BJ (cell line): ENCODE results near the gene NPR3. TPM values are rescaled to one million over a fixed set of nuclear protein-coding genes. Genes with fewer than 3 reads are reported as not detected.
A peak's percentile ranks its signal among the peaks of the same experiment; 100 is the strongest.

Experiments used
- CTCF ChIA-PET: fragments of 350-600 bp; formaldehyde crosslinking; extraction: SDS; loops from one replicate; lab custom pipeline; 2021; ENCODE audit warnings: antibody characterized with exemption, inconsistent platforms; lab: Yijun Ruan, JAX
- POLR2A ChIA-PET: fragments of 300-600 bp; sonication (Branson Sonifier 250); formaldehyde crosslinking; extraction: SDS; loops from one replicate; lab custom pipeline; 2021; ENCODE audit warnings: antibody characterized with exemption; lab: Charles Lee
- DNase-seq: peaks from one replicate; pipeline ENCODE4 v3.0.0-alpha.2; 2011; ENCODE audit warnings: low read depth
- H3K27me3 ChIP-seq: 2 replicates; pipeline ENCODE4 v1.6.0; 2011; ENCODE audit warnings: low read length; ENCODE audit not compliant: control insufficient read depth, insufficient read depth
- H3K36me3 ChIP-seq: 2 replicates; pipeline ENCODE4 v1.5.1; 2011; ENCODE audit warnings: low read length; ENCODE audit not compliant: control insufficient read depth, insufficient read depth
- H3K4me3 ChIP-seq: 2 replicates; pipeline ENCODE4 v1.5.1; 2011; ENCODE audit warnings: low read depth, mild to moderate bottlenecking, control low read depth, low read length
- polyA plus RNA-seq: library from polyadenylated mRNA; depleted of rRNA; stranded (reverse); fragments of >200 nt; gene quantifications from 2 replicates; pipeline ENCODE4 v1.2.3, GENCODE V29; 2011
- TF ChIP-seq, protein P1 (sequence below): IDR thresholded peaks from 2 replicates; pipeline ENCODE4 v1.5.1; 2011; ENCODE audit warnings: low read depth, mild to moderate bottlenecking, control low read depth, inconsistent platforms, low read length, moderate library complexity; ENCODE audit not compliant: insufficient read depth

The NPR3 gene
- polyA plus RNA-seq, 1 experiment: 8.1 TPM

DNA sequence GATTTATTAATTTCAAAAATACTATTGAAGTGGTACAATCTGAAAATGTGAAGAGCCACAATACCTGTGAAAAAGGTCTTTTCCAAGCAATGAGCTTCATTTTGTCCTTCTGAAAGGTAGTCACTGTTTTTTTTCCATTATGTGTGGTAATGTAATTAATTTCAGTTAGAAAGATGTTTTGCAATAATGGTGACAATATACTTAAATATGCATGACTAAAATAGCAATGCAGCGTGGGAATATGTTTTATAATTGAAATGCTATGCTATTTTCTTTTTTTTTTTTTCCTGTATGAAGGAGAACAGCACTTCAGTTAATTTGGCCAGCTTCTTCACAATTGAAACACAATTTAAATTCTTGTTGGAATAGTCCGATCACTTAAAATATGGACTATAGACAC lies 41.9 kb downstream of the NPR3 start:
- Histone ChIP-seq H3K4me3 (no peak overlapping the region), H3K27me3 (no peaks in the 10 kb centered on the region), H3K36me3 (no peaks in the 10 kb centered on the region)
- ChIA-PET CTCF (interaction anchor here (0.5 to 1.2 kb wide), 4 partner anchors 16 to 164 kb away, joined by 3 to 5 read pairs (median 4); no protein-coding TSS in a partner anchor), POLR2A (no interaction called here)
- TF ChIP-seq, protein P1, sequence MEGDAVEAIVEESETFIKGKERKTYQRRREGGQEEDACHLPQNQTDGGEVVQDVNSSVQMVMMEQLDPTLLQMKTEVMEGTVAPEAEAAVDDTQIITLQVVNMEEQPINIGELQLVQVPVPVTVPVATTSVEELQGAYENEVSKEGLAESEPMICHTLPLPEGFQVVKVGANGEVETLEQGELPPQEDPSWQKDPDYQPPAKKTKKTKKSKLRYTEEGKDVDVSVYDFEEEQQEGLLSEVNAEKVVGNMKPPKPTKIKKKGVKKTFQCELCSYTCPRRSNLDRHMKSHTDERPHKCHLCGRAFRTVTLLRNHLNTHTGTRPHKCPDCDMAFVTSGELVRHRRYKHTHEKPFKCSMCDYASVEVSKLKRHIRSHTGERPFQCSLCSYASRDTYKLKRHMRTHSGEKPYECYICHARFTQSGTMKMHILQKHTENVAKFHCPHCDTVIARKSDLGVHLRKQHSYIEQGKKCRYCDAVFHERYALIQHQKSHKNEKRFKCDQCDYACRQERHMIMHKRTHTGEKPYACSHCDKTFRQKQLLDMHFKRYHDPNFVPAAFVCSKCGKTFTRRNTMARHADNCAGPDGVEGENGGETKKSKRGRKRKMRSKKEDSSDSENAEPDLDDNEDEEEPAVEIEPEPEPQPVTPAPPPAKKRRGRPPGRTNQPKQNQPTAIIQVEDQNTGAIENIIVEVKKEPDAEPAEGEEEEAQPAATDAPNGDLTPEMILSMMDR: no peak
- DNase-seq: peak; percentile 33

DNA sequence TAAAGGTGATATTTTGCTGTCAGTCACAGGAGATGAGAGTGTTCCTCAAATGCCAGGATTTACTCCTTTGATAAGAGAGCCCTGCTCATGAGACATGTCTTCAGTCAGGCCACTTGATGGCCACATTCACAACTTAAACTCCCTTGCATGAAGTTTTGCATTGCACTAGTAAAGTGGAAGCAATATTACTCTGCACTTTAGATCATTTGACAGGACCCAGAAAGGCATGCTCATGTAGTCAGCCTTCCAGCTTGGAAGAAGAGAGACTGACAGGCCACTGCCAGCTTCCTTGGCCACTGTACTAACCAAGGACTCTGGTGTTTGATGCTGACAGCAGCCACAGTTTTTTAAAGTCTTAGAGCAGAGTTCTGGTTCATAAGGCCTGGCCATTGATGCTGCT lies 42.6 kb downstream of the NPR3 start:
- no peak for DNase-seq
- ChIA-PET CTCF (interaction anchor here (0.7 to 1.1 kb wide), 2 partner anchors 16 to 98 kb away, joined by 3 to 4 read pairs; no protein-coding TSS in a partner anchor), POLR2A (no interaction called here)
- Histone ChIP-seq H3K36me3 (no peaks in the 10 kb centered on the region), H3K27me3 (no peaks in the 10 kb centered on the region), H3K4me3 (no peak overlapping the region)
- TF ChIP-seq, protein P1: no peak

DNA sequence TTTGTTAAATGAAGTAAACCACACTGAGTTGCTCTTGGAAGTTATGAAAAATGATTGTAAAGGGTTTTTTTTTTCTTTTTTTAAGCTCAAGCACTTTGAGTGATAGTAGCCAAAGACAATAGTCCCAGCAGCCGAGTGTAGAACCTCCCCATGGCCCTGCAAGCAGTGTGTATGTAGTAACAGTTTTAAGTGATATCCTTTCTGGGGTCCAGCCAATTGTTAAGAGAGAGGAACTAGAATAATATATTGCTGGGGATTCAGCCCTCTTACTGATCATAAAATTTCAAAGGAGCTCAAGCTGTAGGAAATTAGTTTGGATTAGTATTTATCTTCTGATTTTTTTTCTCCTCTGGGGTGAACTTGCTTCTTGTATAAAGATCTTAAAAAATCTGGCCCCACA lies 43.2 kb downstream of the NPR3 start:
- TF ChIP-seq, protein P1: no peak
- CTCF ChIA-PET: interaction anchor here (0.7 to 1.1 kb wide), 2 partner anchors 17 to 98 kb away, joined by 3 to 4 read pairs; no protein-coding TSS in a partner anchor

DNA sequence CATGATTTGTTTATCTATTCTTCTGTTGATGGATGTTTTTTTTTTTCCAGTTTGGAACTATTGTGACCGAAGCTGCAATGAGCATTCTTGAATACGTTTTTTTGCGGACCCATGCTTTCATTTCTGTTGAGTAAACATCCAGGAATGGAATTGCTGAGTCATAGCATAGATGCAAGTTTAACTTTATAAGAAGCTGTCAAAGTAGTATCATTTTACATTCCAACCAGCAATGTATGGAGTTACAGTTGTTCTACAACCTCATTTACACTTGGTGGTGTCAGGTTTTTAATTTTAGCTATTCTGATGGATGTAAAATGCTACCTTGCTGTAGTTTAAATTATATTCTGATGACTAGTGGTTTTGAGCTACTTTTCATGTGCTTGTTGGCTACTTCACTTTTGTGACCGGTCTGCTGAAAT lies 49.0 kb downstream of the NPR3 start:
- CTCF ChIA-PET: interaction anchor here (1.2 kb wide), 1 partner anchor 35 kb away, joined by 3 read pairs; no protein-coding TSS in a partner anchor

More for the DNA sequence above, 43.2 kb downstream of the NPR3 start:
- no peaks in the 10 kb centered on the region for H3K27me3 ChIP-seq
- no peak for DNase-seq
- POLR2A ChIA-PET: interaction anchor here (0.7 kb wide), 1 partner anchor 1139 kb away, joined by 4 read pairs; no protein-coding TSS in a partner anchor
- no peak overlapping the region for H3K4me3 ChIP-seq
- H3K36me3 ChIP-seq: no peaks in the 10 kb centered on the region

DNA sequence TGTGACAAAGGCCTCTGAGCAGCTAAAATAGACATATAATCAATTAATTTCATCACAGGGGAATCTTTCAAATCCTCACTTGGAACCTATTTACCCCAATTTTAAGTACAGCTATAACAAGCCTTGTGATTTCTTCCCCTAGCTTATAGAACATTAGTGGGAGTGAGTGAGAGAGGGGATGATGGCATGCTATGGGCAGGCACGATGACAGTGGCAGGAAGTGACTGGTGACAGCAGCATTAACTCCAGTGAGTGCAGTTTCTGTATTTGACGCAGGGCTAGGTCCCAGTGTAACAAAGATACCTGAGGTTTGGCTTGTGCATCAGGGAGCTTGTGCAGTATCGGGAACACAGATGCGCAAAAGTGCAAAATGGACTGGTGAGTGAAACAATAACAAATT lies 54.1 kb downstream of the NPR3 start:
- ChIA-PET POLR2A (no interaction called here), CTCF (no interaction called here)

More for the DNA sequence above, 49.0 kb downstream of the NPR3 start:
- TF ChIP-seq, protein P1: no peak
- Histone ChIP-seq H3K4me3 (no peak overlapping the region), H3K27me3 (no peaks in the 10 kb centered on the region), H3K36me3 (no peaks in the 10 kb centered on the region)
- DNase-seq: peak; percentile 25
- POLR2A ChIA-PET: interaction anchor here (0.7 kb wide), 1 partner anchor 732 kb away, joined by 4 read pairs; no protein-coding TSS in a partner anchor

More for the DNA sequence above, 54.1 kb downstream of the NPR3 start:
- Histone ChIP-seq H3K27me3 (no peaks in the 10 kb centered on the region), H3K4me3 (no peak overlapping the region), H3K36me3 (no peaks in the 10 kb centered on the region)
- DNase-seq: no peak
- TF ChIP-seq, protein P1: no peak
